GM12878 (cell line): Measurements from ENCODE around the gene IL17RC. TPM values are rescaled to one million over a fixed set of nuclear protein-coding genes. Genes with fewer than 3 reads are reported as not detected.
"Not testable (repeated sequence)": the region's sequence is repeated elsewhere in the genome, so short reads cannot be mapped to it uniquely, and the experiment has no call there.

ENCODE experiments used
- ATAC-seq: fragments of 200-7000 bp; cut with Tn5 transposase; 3 replicates; pipeline ENCODE4 v1.9.1; 2020; ENCODE audit warnings: mild to moderate bottlenecking, moderate library complexity
- BruUV-seq: library from RNA; stranded (reverse); fragments of 400-500 nt; replicated peaks from 2 replicates; lab custom pipeline; 2021; lab: Mats Ljungman, UMichigan
- CTCF ChIA-PET: fragments of 300-600 bp; sonication (Branson Sonifier 250); formaldehyde crosslinking; extraction: SDS; loops from one replicate; lab custom pipeline; 2021; ENCODE audit warnings: inconsistent platforms; lab: Yijun Ruan, JAX
- POLR2A ChIA-PET: fragments of 350-600 bp; formaldehyde crosslinking; extraction: SDS; loops from one replicate; lab custom pipeline; 2021; ENCODE audit warnings: inconsistent platforms; lab: Charles Lee
- RAD21 ChIA-PET: fragments of 300-600 bp; sonication (Branson Sonifier 250); formaldehyde crosslinking; loops from one replicate; lab custom pipeline; 2023; ENCODE audit warnings: antibody characterized with exemption; ENCODE audit not compliant: unreplicated experiment; lab: Charles Lee
- SMC1A ChIA-PET: fragments of 300-600 bp; sonication (Branson Sonifier 250); formaldehyde crosslinking; loops from one replicate; lab custom pipeline; 2023; ENCODE audit not compliant: unreplicated experiment, uncharacterized antibody; lab: Charles Lee
- DNase-seq: peaks from one replicate; pipeline ENCODE4 v3.0.0-alpha.2; 2011; ENCODE audit warnings: low read depth, low spot score
- FAIRE-seq: peaks from 3 replicates; lab custom pipeline; 2011; peaks lifted over from hg19 to GRCh38; lab: Jason Lieb, UNC
- H2AFZ ChIP-seq: 2 replicates; pipeline ENCODE4 v1.6.0; 2011; ENCODE audit warnings: low read depth, low read length, control low read depth; ENCODE audit not compliant: control insufficient read depth
- H3K27ac ChIP-seq: 2 replicates; pipeline ENCODE4 v1.5.1; 2011; ENCODE audit warnings: control low read depth; ENCODE audit not compliant: control insufficient read depth, insufficient read depth
- H3K27me3 ChIP-seq, 2 experiments: replicated peaks in 1 of 2; 2 replicates each; pipeline versions ENCODE4 v1.6.0 to v1.6.1; 2011; ENCODE audit warnings: low read length in 1 of 2; ENCODE audit not compliant: control insufficient read depth in 2 of 2, insufficient read depth in 2 of 2
- H3K36me3 ChIP-seq, 2 experiments: 2 replicates each; pipeline ENCODE4 v1.5.1; 2011; ENCODE audit warnings: low read length in 1 of 2; ENCODE audit not compliant: control insufficient read depth in 2 of 2, insufficient read depth in 2 of 2
- H3K4me1 ChIP-seq: 2 replicates; pipeline ENCODE4 v1.6.1; 2011; ENCODE audit warnings: mild to moderate bottlenecking, low read length, moderate library complexity, mixed read lengths; ENCODE audit not compliant: control insufficient read depth, insufficient read depth
- H3K4me2 ChIP-seq: 2 replicates; pipeline ENCODE4 v1.6.0; 2011; ENCODE audit warnings: control low read depth; ENCODE audit not compliant: control insufficient read depth, insufficient read depth
- H3K4me3 ChIP-seq: fragments of 200-600 bp; sonication (generic); 2 replicates; pipeline ENCODE4 v1.5.1; 2016
- H3K79me2 ChIP-seq: 2 replicates; pipeline ENCODE4 v1.6.0; 2011; ENCODE audit warnings: low read length; ENCODE audit not compliant: control insufficient read depth, insufficient read depth
- H3K9ac ChIP-seq: 2 replicates; pipeline ENCODE4 v1.8.0; 2011; ENCODE audit warnings: low read length, control low read depth, mixed read lengths; ENCODE audit not compliant: control insufficient read depth, insufficient read depth
- H3K9me3 ChIP-seq: replicated peaks from 3 replicates; pipeline ENCODE4 v1.5.1; 2011; ENCODE audit warnings: mild to moderate bottlenecking, low read length; ENCODE audit not compliant: control insufficient read depth, insufficient read depth
- H4K20me1 ChIP-seq: 2 replicates; pipeline ENCODE4 v1.6.0; 2011; ENCODE audit not compliant: control insufficient read depth, insufficient read depth
- CHD1 ChIP-seq: IDR thresholded peaks from 2 replicates; pipeline ENCODE4 v1.6.1; 2012; ENCODE audit warnings: low read depth, low read length, improper control_type of control experiment
- MEF2A ChIP-seq: IDR thresholded peaks from 2 replicates; pipeline ENCODE4 v1.6.1; 2011; ENCODE audit warnings: low read depth, mild to moderate bottlenecking, low read length, moderate library complexity; ENCODE audit not compliant: insufficient read depth
- PAX8 ChIP-seq: fragments of 450-650 bp; IDR thresholded peaks from 2 replicates; pipeline ENCODE4 v1.6.1; 2017; ENCODE audit warnings: mild to moderate bottlenecking, moderate library complexity
- RB1 ChIP-seq: fragments of 450-650 bp; formaldehyde crosslinking; IDR thresholded peaks from 2 replicates; pipeline ENCODE4 v1.6.1; 2017; ENCODE audit warnings: mild to moderate bottlenecking, borderline replicate concordance
- WGBS: methylation state at CpG from one replicate; pipeline ENCODE4 v1.1.6; 2016; ENCODE audit warnings: low lambda C conversion rate; ENCODE audit not compliant: insufficient replicate concordance, insufficient coverage; ENCODE audit errors: missing lambda C conversion rate; 5-methylcytosine and 5-hydroxymethylcytosine counted together
- in situ Hi-C: fragments of 300-500 bp; cut with MboI; formaldehyde crosslinking; loops from 9 replicates; pipeline ENCODE4 v1.14.3; 2018; ENCODE audit warnings: mixed read lengths
- intact Hi-C: fragments of 100-400 bp; cut with micrococcal nuclease; formaldehyde crosslinking; loops from one replicate; pipeline ENCODE4 v1.14.2; 2022; ENCODE audit not compliant: unreplicated experiment
- polyA plus RNA-seq, 11 experiments: library from polyadenylated mRNA; depleted of rRNA in 4 of 11; unstranded in 6 of 11; stranded (reverse) in 5 of 11; fragments of >200 nt; fragmentation: Nextera tagmentation in 4 of 11; fragmentation: Illumina TruSeq in 1 of 11; extraction: Ambion mirVana in 4 of 11; extraction: Trizol in 1 of 11; gene quantifications; 1 replicate in 1 of 11; 2 replicates in 10 of 11; pipeline versions ENCODE4 v1.2.1 to v1.2.3, GENCODE V29; 2011 to 2016; ENCODE audit warnings: inconsistent platforms in 2 of 11, missing spikeins in 2 of 11, low read depth in 1 of 11
- total RNA-seq, 4 experiments: library from RNA; depleted of rRNA in 3 of 4; stranded (reverse); fragments of >200 nt in 3 of 4; fragmentation: Illumina TruSeq in 1 of 4; extraction: Trizol in 1 of 4; gene quantifications; 2 replicates each; pipeline versions ENCODE4 v1.2.1 to v1.2.3, GENCODE V29; 2013 to 2021

Gene IL17RC
- total and polyA plus RNA-seq, 10 of the 15 experiments (the other 5 are each of a cell fraction or from before 2014, with no cell fraction given): 0.07 to 4.4 (median 0.34) TPM; not detected in 3

GRCh38 chr3:9938966-9939365 is 22.1 kb downstream of the IL17RC start:
- ChIA-PET POLR2A (interaction anchor here (0.6 kb wide), 1 partner anchor 25 kb away, joined by 6 read pairs; no protein-coding TSS in a partner anchor), RAD21 (no interaction called here), CTCF (interaction anchor here (0.8 kb wide), 1 partner anchor 17 kb away, joined by 3 read pairs; no protein-coding TSS in a partner anchor), SMC1A (no interaction called here)
- no peak overlapping the region for H2AFZ ChIP-seq
- peaks cover 0 to 2% of the 10 kb centered on the region in 2 experiments; a peak in 3 of 4 replicates for H3K36me3 ChIP-seq
- no peaks in the 10 kb centered on the region for H3K27me3 ChIP-seq
- H3K4me2 ChIP-seq: no peak overlapping the region
- H3K4me3 ChIP-seq: no peak overlapping the region
- no peaks in the 10 kb centered on the region for H3K9me3 ChIP-seq
- no peak overlapping the region for H3K9ac ChIP-seq
- TF ChIP-seq RB1 (no peak), CHD1 (no peak), MEF2A (no peak), PAX8 (no peak)
- 100% methylated on average over 2 of the region's 2 CpGs for WGBS
- DNase-seq (no peak), ATAC-seq (no peak), FAIRE-seq (no peak)
- no TSS peak for BruUV-seq
- no peaks in the 10 kb centered on the region for H4K20me1 ChIP-seq
- peaks cover 18% of the 10 kb centered on the region for H3K79me2 ChIP-seq
- in situ Hi-C loops (no loop called here), intact Hi-C loops (loop anchor here (10.0 kb wide), 1 partner anchor 386 kb away; the partner anchor contains the start of gene SEC13)
- H3K4me1 ChIP-seq: peaks cover 9% of the 10 kb centered on the region
- H3K27ac ChIP-seq: no peak overlapping the region

GRCh38 chr3:9939906-9940305 is 23.0 kb downstream of the IL17RC start:
- SMC1A ChIA-PET: not testable (repeated sequence)

More at GRCh38 chr3:9939906-9940305, 23.0 kb downstream of the IL17RC start:
- CTCF ChIA-PET, H3K4me1 ChIP-seq, H3K9ac ChIP-seq, FAIRE-seq, H3K79me2 ChIP-seq, H3K9me3 ChIP-seq, DNase-seq, H3K27me3 ChIP-seq, RAD21 ChIA-PET, H3K4me2 ChIP-seq, H3K27ac ChIP-seq, H4K20me1 ChIP-seq, BruUV-seq, H3K36me3 ChIP-seq, in situ Hi-C loops, H3K4me3 ChIP-seq, ATAC-seq, H2AFZ ChIP-seq, POLR2A ChIA-PET: not testable (repeated sequence)
- WGBS: 90% methylated on average over 22 of the region's 32 CpGs
- intact Hi-C loops: loop anchor here (10.0 kb wide), 1 partner anchor 385 kb away; the partner anchor contains the start of gene SEC13
